CD4-positive, alpha-beta T cell treated with Interleukin-4 for 4 hours (primary cell): Measurements from ENCODE around the gene UBL5.

ENCODE experiments used
- DNase-seq: peaks from one replicate; pipeline ENCODE4 v3.0.0-alpha.2; 2020

UBL5 gene

GRCh38 chr19:9857076-9857721 is 29.5 kb downstream of the UBL5 start:
- DNase-seq = no peak

- peak; percentile 53 for DNase-seq
These were observed 30.4 kb downstream of the UBL5 start for GRCh38 chr19:9857920-9858746.

- DNase-seq = no peak
These were observed 31.0 kb downstream of the UBL5 start for GRCh38 chr19:9858766-9859165.

- no peak for DNase-seq
These were observed 32.7 kb downstream of the UBL5 start for GRCh38 chr19:9860407-9860806.

- DNase-seq = no peak
These were observed 33.8 kb downstream of the UBL5 start for GRCh38 chr19:9861503-9861902.

GRCh38 chr19:9862938-9863337 is 35.2 kb downstream of the UBL5 start:
- peak; percentile 11 for DNase-seq

GRCh38 chr19:9863759-9864158 is 36.0 kb downstream of the UBL5 start:
- DNase-seq = no peak

- peak; percentile 64 for DNase-seq
These were observed 38.2 kb downstream of the UBL5 start for GRCh38 chr19:9865732-9866501.

- DNase-seq = no peak
These were observed 41.4 kb downstream of the UBL5 start for GRCh38 chr19:9868983-9869617.

- DNase-seq = no peak
These were observed 44.1 kb downstream of the UBL5 start for GRCh38 chr19:9871626-9872338.

GRCh38 chr19:9872618-9873242 is 45.0 kb downstream of the UBL5 start:
- no peak for DNase-seq

GRCh38 chr19:9875031-9875627 is 47.4 kb downstream of the UBL5 start:
- no peak for DNase-seq

GRCh38 chr19:9875796-9876195 is 48.1 kb downstream of the UBL5 start:
- DNase-seq = no peak

- no peak for DNase-seq
These were observed 50.2 kb downstream of the UBL5 start for GRCh38 chr19:9877780-9878510.

GRCh38 chr19:9878511-9879196 is 50.9 kb downstream of the UBL5 start:
- no peak for DNase-seq
